ENCODE results near the gene NOXA1. TPM values are rescaled to one million over a fixed set of nuclear protein-coding genes. Genes with fewer than 3 reads are reported as not detected.
"Not testable (repeated sequence)": the region's sequence is repeated elsewhere in the genome, so short reads cannot be mapped to it uniquely, and the experiment has no call there.

Gene NOXA1
- total RNA-seq, 2 donors from 2014 or later, result 2.5 to 5.3 TPM

DNA sequence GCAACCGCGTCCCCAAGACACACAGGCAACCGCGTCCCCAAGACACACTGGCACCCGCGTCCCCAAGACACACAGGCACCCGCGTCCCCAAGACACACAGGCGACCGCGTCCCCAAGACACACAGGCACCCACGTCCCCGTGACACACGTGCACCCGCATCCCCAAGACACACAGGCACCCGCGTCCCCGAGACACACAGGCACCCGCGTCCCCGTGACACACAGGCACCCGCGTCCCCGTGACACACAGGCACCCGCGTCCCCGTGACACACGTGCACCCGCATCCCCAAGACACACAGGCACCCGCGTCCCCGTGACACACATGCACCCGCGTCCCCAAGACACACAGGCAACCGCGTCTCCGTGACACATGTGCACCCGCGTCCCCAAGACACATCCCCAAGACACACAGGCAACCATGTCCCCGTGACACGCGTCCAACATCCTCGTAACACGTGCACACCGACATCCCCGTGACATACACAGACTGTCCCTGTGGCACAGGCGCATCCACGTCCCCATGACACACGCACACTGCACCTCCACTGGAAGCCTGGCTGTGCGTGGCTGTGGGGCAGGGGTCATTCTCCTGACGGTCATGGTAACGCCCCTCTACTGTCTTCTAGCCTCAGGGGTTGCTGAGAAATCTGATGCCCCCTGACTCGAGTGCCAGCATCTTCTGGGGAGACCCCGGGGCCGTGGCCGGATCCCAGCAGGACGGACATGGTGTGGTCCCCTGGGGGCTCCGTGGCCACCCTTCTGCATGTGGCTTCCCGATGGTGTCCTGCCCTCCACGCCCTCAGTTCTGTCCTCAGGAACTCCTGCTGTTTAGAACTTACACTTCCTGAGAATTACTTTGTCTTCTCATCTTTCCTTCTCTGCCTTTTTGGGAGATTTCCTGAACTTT lies 24.4 kb upstream of the NOXA1 start:
- ATAC-seq, result no peak
- intact Hi-C loops (cut with DNase I), result no loop called here
- DNase-seq, result no peak

DNA sequence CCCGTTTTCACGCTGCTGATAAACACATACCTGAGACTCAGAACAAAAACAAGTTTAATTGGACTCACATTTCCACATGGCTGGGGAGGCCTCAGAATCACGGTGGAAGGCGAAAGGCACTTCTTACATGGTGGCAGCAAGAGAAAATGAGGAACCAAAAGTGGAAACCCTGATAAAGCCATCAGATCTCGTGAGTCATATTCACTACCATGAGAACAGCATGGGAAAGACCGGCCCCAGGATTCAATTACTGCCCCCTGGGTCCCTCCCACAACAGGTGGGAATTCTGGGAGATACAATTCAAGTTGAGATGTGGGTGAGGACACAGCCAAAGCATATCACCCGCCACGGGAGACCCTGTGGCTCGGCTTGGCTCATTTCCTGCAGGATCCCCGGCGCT lies 20.4 kb upstream of the NOXA1 start:
- ATAC-seq (no peak), DNase-seq (no peak)
- intact Hi-C loops (cut with DNase I), result loop anchor here in 1 of 2 donors (10.0 kb wide), 1 partner anchor 98 kb away; the partner anchor contains the start of gene NRARP

DNA sequence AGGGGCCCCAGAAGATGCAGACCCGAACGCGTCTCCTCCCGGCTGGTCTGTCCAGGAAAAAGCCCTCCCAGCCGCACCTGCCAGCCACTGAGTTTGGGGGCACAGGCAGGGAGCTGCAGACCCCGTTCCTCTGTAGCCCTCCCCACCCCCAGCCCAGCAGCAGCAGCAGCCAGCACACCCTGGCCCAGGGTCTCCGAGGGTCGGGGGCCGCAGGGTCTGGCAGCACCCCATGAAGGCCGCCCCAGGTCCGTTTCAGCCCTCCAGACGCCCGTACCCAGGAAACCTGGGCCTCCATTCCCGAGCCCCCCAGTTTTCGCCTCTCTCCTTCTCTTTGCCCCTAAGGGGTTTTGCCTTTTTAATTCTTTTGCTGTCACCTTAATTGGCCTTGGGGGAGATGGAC lies 19.9 kb upstream of the NOXA1 start:
- ATAC-seq, result no peak
- no peak for DNase-seq
- intact Hi-C loops (cut with DNase I), result loop anchor here in 1 of 2 donors (10.0 kb wide), 1 partner anchor 98 kb away; the partner anchor contains the start of gene NRARP

- DNase-seq, result no peak
Observed at GRCh38 chr9:137404961-137405567, 18.1 kb upstream of the NOXA1 start.

DNA sequence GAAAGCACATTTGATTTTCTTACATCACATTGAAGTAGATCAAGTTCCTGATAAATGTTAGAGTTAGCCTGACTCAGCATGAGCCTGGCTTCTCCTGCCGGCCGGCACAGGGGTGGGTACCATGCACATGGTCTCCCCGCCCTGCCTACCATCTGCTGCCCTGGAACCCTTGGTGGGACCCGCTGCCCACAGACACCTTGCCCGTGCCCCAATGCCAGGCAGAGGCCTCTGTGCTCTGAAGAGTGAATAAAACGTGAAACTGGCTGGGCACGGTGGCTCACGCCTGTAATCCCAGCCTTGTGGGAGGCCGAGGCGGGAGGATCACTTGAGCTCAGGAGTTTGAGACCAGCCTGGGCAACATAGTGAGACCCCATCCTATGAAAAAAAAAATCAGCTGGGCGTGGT lies 17.5 kb upstream of the NOXA1 start:
- intact Hi-C loops (cut with DNase I), result loop anchor here (5.0 to 10.0 kb wide), 2 partner anchors 101 to 113 kb away; partner anchors contain the start of gene NRARP (in 1 of the 2)
- no peak for DNase-seq
- no peak for ATAC-seq

More at GRCh38 chr9:137404961-137405567, 18.1 kb upstream of the NOXA1 start:
- intact Hi-C loops (cut with DNase I), result loop anchor here (5.0 to 10.0 kb wide), 2 partner anchors 100 to 113 kb away; partner anchors contain the start of gene NRARP (in 1 of the 2)
- ATAC-seq, result no peak

DNA sequence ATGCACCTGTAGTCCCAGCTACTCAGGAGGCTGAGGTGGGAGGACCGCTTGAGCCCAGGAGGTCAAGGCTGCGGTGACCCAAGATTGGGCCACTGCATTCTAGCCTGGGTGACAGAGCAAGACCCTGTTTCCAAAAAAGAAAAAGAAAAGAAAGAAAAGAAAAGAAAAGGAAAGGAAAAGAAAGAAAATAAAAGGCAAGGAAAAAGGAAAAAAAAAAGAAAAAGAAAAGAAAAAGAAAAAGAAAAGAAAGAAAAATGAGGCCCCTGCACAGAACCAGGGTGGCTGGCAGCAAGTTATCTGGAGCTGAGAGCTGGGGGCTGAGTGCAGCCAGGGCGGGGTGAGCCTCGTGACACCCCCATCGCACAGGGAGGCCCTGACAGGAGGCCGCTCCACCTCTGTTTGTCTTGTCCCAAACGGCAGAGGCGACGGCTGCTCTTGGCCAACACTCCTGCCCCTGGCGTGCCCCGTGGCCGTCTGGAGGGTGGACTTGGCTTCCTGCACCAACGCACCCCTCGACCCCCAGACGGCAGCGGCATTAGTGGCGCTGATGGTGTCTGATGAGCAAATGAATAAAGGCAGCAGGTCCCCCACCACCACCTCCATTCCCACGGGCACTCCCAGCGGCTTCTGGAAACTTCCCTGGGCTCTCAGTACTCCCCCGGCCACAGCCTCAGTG lies 17.0 kb upstream of the NOXA1 start:
- intact Hi-C loops (cut with DNase I), result loop anchor here (5.0 to 10.0 kb wide), 2 partner anchors 101 to 114 kb away; partner anchors contain the start of gene NRARP (in 1 of the 2)
- DNase-seq, result no peak
- no peak for ATAC-seq

DNA sequence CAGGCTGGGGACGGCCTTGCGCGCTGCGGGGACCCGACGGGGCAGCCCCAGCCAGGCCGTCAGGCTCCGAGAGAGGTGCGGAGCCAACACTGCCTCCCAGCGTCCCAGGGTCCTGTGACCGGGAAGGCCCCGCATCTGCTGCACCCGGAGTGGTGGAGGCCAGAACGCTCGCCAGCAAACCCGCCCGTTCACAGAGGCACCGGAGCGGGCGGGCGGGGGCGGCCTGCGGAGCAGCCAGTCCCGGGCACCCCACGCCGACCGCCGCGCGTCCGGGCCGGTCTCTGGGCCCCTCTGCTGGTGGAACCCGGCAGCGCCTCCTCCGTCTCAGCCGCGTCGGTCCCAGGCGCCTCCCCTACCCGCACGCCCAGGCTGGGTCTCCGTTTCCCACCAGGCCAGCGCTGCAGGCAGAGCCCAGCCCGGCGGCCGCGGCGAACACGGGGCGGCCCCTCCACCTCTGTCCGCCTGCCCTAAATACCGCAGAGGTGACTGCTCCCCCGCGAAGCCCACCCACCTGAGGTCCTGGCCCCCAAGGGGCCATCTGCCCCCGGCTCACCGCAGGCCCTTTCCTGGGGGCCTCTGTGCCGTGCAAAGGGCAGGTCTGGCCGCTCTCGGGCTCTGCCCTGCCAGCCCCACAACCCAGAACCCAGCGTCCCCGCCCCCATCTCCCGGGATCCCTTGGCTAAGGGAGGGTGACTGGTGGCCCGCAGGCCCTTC lies 16.2 kb upstream of the NOXA1 start:
- ATAC-seq, result peak; percentile 91 to 92
- intact Hi-C loops (cut with DNase I), result loop anchor here (5.0 to 10.0 kb wide), 2 partner anchors 102 to 115 kb away; partner anchors contain the start of gene NRARP (in 1 of the 2)

GRCh38 chr9:137407590-137408300 lies 15.4 kb upstream of the NOXA1 start:
- intact Hi-C loops (cut with DNase I), result loop anchor here (5.0 to 10.0 kb wide), 2 partner anchors 103 to 115 kb away; partner anchors contain the start of gene NRARP (in 1 of the 2)
- ATAC-seq (peak; percentile 27 to 54), DNase-seq (no peak)

More for the DNA sequence above, 16.2 kb upstream of the NOXA1 start:
- DNase-seq, result peak; percentile 81

DNA sequence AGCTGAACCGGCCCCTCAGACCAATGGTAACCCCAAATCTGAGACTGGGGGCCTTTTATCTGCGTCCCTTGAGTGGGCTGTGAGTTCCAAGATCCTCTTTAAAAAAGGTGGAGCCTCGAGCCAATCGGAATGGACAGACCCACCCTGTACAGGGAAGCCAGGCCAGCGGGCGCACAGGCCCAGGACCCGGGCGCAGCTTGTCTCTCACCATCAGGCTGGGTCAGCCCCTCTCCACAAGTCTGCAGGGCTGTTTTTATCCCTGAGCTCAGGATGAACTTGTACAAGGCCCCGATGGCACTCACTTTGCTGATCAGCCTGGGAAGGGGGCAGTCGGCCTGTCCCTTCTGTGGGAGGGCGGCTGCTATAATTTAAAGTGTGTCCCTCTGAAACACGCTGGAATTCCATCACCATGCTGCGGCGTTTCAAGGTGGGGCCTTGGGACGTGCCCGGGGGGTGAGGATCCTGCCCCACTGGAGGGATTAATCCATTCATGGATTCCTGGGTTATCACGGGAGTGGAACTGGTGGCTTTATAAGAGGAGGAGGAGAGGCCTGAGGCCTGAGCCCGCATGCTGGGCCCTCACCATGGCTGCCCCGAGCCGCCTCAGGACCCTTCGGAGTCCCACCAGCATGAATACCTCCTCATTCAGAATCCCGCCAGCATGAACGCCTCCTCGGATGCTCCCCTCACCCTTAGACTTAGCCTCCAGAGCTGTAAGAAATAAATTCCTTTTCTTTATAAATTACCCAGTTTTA lies 14.4 kb upstream of the NOXA1 start:
- intact Hi-C loops (cut with DNase I), result loop anchor here (5.0 to 10.0 kb wide), 2 partner anchors 104 to 117 kb away; partner anchors contain the start of gene NRARP (in 1 of the 2)
- ATAC-seq (no peak), DNase-seq (no peak)

DNA sequence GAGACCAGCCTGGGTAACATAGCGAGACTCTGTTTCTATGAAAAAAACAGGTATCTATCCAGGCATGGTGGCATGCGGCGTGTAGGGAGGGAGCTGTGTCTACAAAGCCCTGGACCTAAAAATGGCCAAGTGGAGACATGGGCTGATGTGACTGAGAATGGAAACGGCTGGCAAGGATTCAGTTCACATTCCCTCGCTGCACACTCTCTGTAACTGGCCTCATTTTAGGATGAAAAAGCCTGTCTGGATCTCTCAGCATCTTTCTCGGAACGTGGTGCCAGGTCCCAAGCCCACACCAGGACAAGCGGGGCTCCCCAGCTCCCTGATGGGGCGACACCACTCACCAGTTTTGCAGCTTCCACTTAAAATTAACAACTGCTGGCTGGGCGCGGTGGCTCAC lies 13.7 kb upstream of the NOXA1 start:
- no peak for ATAC-seq
- DNase-seq, result no peak

GRCh38 chr9:137410236-137410890 lies 12.8 kb upstream of the NOXA1 start:
- ATAC-seq; DNase-seq; intact Hi-C loops (cut with DNase I): not testable (repeated sequence)

More for the DNA sequence above, 13.7 kb upstream of the NOXA1 start:
- intact Hi-C loops (cut with DNase I), result loop anchor here (5.0 to 10.0 kb wide), 2 partner anchors 105 to 117 kb away; partner anchors contain the start of gene NRARP (in 1 of the 2)

DNA sequence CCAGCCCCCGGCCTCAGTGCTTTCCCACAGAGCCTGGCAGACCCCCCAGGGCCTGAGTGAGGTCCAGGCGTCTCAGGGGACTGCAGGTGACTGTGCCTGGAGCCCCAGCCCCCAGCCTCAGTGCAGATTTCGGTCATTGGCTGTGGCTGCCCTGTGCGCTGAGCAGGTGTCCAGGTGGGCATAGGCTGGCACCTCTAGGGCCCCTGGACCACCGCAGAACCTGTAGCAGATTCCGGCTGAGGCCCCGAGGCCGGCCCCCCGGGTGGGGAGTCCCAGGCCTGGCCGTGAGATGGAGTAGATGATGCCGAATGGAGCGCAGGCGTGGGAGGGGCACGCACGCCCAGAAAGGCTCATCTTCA lies 12.3 kb upstream of the NOXA1 start:
- intact Hi-C loops (cut with DNase I), result no loop called here
- ATAC-seq (no peak), DNase-seq (no peak)

- intact Hi-C loops (cut with DNase I), result no loop called here
- DNase-seq, result no peak
- ATAC-seq, result peak in 1 of 2 donors; percentile 3
Observed at GRCh38 chr9:137411260-137411644, 11.9 kb upstream of the NOXA1 start.

GRCh38 chr9:137411645-137412380 lies 11.4 kb upstream of the NOXA1 start:
- intact Hi-C loops (cut with DNase I), result no loop called here
- ATAC-seq, result peak; percentile 16 to 42
- peak; percentile 85 for DNase-seq

- intact Hi-C loops (cut with DNase I), result no loop called here
- ATAC-seq (no peak), DNase-seq (no peak)
Observed at GRCh38 chr9:137412431-137412830, 10.8 kb upstream of the NOXA1 start.

DNA sequence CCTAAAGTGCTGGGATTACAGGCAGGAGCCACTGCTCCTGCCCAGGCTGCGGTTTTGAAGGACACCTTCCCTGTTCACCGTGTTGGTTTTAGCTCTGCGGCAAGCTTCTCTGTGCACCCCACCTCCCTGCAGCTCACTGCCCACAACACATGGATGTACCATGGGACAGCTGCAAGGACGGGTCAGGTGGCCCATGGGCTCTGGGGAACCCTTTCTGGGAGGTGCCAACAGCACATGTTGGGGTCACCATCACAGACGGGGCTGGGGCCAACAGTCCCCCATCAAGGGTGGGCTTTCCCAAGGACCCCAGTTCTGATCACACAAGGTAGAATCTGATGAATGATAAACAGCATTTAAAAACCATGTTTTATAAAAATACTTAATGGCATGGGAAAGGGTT lies 7.7 kb upstream of the NOXA1 start:
- ATAC-seq, result no peak
- intact Hi-C loops (cut with DNase I), result no loop called here
- DNase-seq, result no peak

Measured in left cardiac atrium (tissue), 4 donors.